ENCODE data around the gene GRHL3.

Gene GRHL3

DNA sequence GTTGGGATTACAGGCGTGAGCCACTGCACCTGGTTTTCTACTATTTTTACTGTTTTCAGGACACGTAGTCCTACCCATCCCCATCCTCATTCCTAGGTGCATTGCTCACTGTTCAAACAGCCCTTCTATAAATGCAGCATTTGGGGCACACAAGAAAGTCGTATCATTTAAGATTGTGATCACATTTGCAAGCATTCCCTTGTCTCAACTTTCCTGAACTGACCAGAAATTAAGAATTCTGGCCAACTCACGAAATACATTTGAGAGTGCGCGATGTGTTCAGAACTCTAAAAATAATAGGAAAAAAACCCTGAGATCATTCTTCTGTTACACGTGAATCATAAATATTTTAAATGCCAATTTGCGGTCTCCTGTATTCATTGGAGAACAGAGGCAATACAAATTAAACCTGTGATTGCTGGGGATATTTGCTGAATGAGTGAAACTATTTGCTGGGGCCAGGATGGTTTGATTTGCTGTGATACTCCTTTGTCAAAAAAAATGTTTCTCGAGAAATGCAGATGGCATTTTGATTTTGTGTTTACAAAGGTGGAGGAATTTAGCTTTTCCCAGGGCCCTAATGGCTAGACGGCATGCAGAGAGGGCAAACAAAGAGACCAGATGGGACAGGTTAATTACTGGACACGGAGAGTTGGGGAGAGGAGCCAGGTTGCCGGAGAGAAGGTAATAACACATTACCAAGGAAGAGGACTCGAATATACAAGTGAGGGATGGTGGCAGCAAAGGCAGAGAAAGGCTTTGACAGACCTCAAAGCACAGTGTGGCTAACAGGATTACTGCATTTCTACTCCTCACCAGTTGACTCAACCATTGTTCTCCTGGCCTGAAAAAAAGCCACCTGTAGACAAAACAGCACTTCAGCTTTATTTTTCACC, 56.0 kb downstream of the GRHL3 start:
- no peak for DNase-seq (ENCODE audit: low read depth)

GRCh38 chr1:24379733-24380315, 60.7 kb downstream of the GRHL3 start:
- no peak for DNase-seq (ENCODE audit: low read depth)

DNA sequence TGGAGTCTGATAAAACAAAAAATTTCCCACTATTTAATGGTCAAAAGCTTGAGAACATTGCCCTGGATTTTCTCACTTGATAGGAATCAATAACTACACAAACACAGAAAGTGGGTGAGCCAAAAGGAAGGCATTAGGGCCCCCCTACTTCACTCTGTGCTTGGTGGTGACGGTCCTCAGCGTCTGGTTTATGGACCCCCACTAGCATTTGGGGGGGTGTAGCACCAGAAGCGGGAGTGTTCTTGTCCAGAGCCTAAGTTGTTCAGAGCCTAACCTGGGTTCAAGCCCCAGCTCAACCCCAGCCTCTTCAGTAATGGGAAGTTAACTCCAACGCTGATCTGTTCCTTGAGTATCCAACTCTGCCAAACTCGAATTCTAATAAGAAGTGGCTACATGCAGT, 61.4 kb downstream of the GRHL3 start:
- no peak for DNase-seq (ENCODE audit: low read depth)

GRCh38 chr1:24381256-24381655, 62.1 kb downstream of the GRHL3 start:
- no peak for DNase-seq (ENCODE audit: low read depth)

DNA sequence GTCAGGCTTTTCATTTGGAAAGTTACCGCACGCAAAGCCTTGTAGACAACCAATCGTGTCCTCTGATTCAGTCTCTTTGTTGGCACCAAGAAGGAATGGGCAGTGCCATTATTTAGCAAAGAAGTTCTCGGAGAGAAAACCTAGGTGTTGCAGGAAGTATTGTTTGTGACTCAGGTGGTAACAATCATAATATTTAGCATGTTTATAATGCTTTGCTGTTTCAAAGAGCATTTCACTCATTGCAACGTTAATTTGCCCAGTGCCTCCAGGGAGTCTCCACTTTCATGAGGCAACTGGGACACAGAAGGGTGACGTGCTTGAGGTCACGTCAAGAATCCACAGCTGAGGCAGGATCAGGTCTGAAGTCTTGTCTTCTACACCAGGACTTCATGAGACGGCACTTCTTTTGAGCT, 63.0 kb downstream of the GRHL3 start:
- no peak for DNase-seq (ENCODE audit: low read depth)

GRCh38 chr1:24383381-24383940, 64.3 kb downstream of the GRHL3 start:
- DNase-seq (ENCODE audit: low read depth): no peak

- DNase-seq (ENCODE audit: low read depth): no peak
These were observed 65.3 kb downstream of the GRHL3 start for GRCh38 chr1:24384251-24385090.

GRCh38 chr1:24385160-24385940, 66.2 kb downstream of the GRHL3 start:
- no peak for DNase-seq (ENCODE audit: low read depth)

DNA sequence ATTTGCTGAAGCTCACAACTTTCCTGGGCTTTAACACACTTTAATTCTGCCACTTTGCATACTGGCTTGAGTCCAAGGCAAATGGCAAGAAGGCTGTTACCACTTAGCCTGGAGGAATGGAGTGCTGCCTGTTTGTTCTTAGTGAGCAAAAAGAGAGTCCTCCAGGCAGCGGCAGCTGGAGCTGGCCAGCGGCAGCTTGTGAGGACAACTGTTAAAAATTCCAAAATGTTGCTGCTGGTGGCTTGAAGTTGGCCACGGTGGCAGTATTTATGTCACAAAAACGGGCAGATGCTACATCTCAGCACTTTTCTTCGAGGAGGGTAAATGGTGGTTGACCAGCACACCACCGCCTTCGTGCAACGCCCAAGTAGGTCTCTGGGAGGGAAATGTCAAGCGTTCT, 67.1 kb downstream of the GRHL3 start:
- DNase-seq (ENCODE audit: low read depth): no peak

GRCh38 chr1:24386931-24387330, 67.8 kb downstream of the GRHL3 start:
- DNase-seq (ENCODE audit: low read depth): no peak

DNA sequence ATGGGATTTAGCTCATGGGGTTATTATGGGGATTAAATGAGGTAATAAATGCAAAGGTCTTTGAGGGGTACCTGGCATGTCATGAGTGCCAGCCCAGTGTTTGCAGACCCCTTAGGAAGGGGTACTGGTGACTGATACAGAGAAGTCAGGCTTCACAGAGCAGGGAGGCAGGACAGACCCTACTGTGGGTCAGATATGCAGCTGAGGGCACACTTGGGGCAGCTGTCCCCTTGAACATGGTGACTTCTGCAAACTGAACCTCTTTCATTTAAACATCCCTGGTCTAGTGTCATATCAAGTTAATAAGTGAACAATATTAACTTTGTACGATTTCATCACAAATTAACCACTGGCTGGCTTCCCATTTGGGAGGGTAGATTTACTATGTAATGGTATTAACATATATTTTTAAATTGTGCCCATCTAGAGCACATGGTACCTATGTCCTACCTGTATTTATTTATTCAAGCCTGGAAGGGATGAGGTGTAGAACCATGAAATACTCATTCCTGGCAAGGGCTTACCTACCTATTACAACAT, 68.5 kb downstream of the GRHL3 start:
- no peak for DNase-seq (ENCODE audit: low read depth)

GRCh38 chr1:24388331-24388885, 69.3 kb downstream of the GRHL3 start:
- no peak for DNase-seq (ENCODE audit: low read depth)

DNA sequence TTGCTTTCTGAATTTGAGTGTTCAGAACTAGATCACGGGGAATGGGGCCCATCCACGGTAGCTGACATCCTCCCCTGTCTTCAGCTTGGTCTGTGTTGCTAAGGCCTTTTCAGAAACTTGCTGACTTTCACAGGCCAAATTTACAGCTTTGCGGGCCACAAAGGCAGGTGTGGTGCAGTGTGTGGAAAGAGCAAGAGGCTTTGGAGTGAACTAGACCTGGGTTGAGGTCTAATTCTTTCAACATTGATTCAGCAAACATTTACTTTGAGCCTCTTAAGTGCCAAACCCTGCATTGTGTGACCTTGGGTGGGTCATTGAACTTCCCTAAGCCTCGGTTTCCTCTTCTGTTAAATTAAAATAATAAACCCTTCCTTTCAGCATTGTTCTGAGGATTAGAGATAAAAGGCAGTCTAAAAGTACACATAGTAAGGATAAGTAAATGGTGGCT, 70.1 kb downstream of the GRHL3 start:
- DNase-seq (ENCODE audit: low read depth): no peak

DNA sequence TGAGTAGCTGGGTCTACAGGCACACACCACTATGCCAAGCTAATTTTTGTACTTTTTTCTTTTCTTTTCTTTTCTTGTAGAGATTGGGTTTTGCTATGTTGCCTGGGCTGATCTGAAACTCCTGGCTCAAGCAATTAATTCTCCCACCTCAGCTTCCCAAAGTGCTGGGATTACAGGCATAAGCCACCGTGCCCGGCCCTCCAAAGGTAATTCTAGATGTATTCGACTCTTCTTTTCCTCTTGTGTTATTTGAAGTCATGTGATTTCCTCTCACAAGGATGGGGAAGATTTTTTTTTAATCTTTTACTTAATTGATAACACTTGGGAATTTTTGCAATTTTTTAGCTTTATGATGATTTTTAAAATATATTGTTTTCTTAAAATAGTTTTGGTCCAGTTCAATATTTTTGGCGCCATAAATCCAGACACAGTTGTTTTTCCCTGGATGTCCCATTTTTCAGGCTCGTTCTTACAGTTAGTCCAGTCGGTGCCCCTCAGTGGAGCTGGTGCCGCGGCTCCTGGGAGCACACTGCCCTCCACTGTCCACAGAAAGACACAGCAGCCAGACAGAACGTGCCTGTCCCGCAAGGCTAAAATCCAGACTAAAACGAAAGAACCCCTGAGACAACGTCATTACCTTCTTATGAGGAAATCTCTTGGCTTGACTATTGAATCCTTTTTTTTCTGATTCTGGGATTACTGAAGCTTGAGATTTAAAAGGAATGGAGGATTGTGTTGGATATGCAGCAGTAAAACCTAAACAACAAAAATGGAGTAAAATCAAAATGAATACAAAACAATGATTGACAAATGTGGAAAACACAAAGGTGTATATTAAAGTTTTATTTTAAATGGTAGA, 72.0 kb downstream of the GRHL3 start:
- DNase-seq (ENCODE audit: low read depth): peak; percentile 48

GRCh38 chr1:24391882-24392603, 72.9 kb downstream of the GRHL3 start:
- DNase-seq (ENCODE audit: low read depth): peak; percentile 38

DNA sequence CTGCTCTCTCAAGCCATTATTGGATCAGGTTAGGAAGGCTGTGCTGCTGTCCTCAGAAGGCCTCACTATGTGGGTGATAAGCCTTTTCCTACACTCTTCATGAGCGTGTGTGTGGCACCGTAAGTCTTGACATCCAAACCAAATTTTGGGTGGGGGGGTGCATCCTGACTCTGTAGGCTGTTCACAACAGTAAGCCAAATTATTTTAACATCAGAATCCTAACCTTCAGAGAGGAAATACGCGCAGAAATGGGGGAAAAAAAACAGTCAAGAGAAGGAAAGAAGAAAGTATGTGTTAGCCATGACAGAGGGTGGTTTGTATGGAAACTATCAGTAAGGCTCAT, 73.4 kb downstream of the GRHL3 start:
- DNase-seq (ENCODE audit: low read depth): no peak

DNA sequence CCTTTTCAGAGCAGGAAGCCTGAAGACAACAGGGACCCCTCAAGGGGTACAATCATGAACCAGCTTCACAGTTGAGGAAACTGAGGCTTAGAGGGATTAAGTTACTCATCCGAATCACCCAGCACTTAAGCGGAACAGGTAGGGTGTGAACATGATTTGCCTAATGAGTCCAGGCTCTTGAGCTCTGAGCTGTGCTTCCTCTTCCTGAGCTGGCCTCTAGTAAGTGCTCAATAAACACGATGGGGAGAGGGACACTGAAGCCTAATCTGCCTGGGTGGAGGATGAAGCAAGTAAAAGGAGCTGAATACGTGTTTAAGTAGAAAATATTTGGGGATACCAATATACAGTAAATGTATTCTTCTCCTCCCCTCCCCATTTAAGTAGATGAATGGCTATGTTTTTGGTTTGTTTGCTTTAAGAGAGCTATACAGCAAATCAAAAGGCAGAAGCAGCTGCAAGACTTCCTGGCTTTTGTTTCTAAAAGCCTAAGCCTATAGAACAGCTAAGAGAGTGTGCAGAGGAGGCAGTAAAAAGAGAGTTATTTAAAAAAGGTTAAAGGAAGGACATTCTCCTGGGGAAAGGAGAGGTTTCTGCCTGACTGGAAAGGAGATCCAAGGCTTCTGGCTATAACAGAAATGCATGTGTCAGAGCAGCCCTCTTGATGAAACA, 74.0 kb downstream of the GRHL3 start:
- DNase-seq (ENCODE audit: low read depth): no peak

DNA sequence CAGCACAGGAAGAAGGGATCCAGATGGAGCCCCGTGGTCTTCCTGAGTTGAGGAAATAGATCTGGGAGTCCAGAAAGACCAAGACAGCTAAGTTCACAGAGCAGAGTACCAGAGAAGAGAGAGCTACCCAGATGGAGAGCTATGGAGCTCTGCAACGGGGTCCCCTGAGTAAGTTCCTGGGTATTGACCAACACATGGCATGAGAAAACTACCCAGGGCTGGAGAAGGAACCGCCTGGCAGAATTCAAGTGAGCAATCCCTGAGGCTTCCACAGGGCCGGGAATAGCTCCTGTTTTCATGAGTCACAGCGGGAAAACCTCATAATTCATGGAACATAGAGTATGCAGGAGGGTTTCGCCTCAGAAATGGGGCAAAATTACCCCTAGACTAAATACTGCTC, 74.7 kb downstream of the GRHL3 start:
- DNase-seq (ENCODE audit: low read depth): no peak

- no peak for DNase-seq (ENCODE audit: low read depth)
These were observed 80.9 kb downstream of the GRHL3 start for GRCh38 chr1:24400065-24400464.
